Measurements from ENCODE around the gene GRIN3B.
"Not testable (repeated sequence)": the region's sequence is repeated elsewhere in the genome, so short reads cannot be mapped to it uniquely, and the experiment has no call there.

GRIN3B gene

GRCh38 chr19:1000095-1000494 is at the start of gene GRIN3B:
GRIN3B (plus strand) TSS chr19:1000419; CDS start chr19:1000438, 19 bp downstream.
- peak in 1 of 2 donors; percentile 49 for DNase-seq (ENCODE audit: low read depth in 2 of 2)

GRCh38 chr19:952049-952679 is 48.1 kb upstream of the GRIN3B start:
- DNase-seq (ENCODE audit: low read depth in 2 of 2): no peak

- no peak for DNase-seq (ENCODE audit: low read depth in 2 of 2)
These were observed 47.4 kb upstream of the GRIN3B start for GRCh38 chr19:952680-953444.

- no peak for DNase-seq (ENCODE audit: low read depth in 2 of 2)
These were observed 46.6 kb upstream of the GRIN3B start for GRCh38 chr19:953445-954271.

- DNase-seq (ENCODE audit: low read depth in 2 of 2): no peak
These were observed 45.9 kb upstream of the GRIN3B start for GRCh38 chr19:954272-954671.

- DNase-seq (ENCODE audit: low read depth in 2 of 2): no peak
These were observed 45.3 kb upstream of the GRIN3B start for GRCh38 chr19:954672-955494.

- DNase-seq (ENCODE audit: low read depth in 2 of 2): no peak
These were observed 44.1 kb upstream of the GRIN3B start for GRCh38 chr19:955803-956765.

- DNase-seq (ENCODE audit: low read depth in 2 of 2): no peak
These were observed 43.3 kb upstream of the GRIN3B start for GRCh38 chr19:956766-957440.

GRCh38 chr19:957578-957977 is 42.6 kb upstream of the GRIN3B start:
- not testable (repeated sequence) for DNase-seq (ENCODE audit: low read depth in 2 of 2)

- no peak for DNase-seq (ENCODE audit: low read depth in 2 of 2)
These were observed 41.0 kb upstream of the GRIN3B start for GRCh38 chr19:958967-959855.

- no peak for DNase-seq (ENCODE audit: low read depth in 2 of 2)
These were observed 40.2 kb upstream of the GRIN3B start for GRCh38 chr19:960020-960419.

GRCh38 chr19:960601-960938 is 39.6 kb upstream of the GRIN3B start:
- DNase-seq (ENCODE audit: low read depth in 2 of 2): no peak

- DNase-seq (ENCODE audit: low read depth in 2 of 2): no peak
These were observed 38.2 kb upstream of the GRIN3B start for GRCh38 chr19:961866-962620.

- DNase-seq (ENCODE audit: low read depth in 2 of 2): no peak
These were observed 37.4 kb upstream of the GRIN3B start for GRCh38 chr19:962683-963400.

GRCh38 chr19:963486-963951 is 36.7 kb upstream of the GRIN3B start:
- DNase-seq (ENCODE audit: low read depth in 2 of 2): no peak

GRCh38 chr19:964116-964520 is 36.1 kb upstream of the GRIN3B start:
- no peak for DNase-seq (ENCODE audit: low read depth in 2 of 2)
